DOHH2 (cell line): ENCODE results near the gene DNAJA3.

Experiments
- EZH2phosphoT487 ChIP-seq: fragments of 200-600 bp; sonication (generic); IDR thresholded peaks from 2 replicates; pipeline ENCODE4 v1.6.1; 2017; ENCODE audit warnings: borderline replicate concordance, mild to moderate bottlenecking, antibody characterized with exemption, low read length, moderate library complexity, mixed read lengths
- TF ChIP-seq, protein P1 (sequence below): fragments of 200-600 bp; sonication (generic); IDR thresholded peaks from one replicate; pipeline ENCODE4 v1.5.1; 2014; ENCODE audit warnings: antibody characterized with exemption, mild to moderate bottlenecking, low read depth, low read length; ENCODE audit not compliant: poor library complexity, severe bottlenecking

DNA sequence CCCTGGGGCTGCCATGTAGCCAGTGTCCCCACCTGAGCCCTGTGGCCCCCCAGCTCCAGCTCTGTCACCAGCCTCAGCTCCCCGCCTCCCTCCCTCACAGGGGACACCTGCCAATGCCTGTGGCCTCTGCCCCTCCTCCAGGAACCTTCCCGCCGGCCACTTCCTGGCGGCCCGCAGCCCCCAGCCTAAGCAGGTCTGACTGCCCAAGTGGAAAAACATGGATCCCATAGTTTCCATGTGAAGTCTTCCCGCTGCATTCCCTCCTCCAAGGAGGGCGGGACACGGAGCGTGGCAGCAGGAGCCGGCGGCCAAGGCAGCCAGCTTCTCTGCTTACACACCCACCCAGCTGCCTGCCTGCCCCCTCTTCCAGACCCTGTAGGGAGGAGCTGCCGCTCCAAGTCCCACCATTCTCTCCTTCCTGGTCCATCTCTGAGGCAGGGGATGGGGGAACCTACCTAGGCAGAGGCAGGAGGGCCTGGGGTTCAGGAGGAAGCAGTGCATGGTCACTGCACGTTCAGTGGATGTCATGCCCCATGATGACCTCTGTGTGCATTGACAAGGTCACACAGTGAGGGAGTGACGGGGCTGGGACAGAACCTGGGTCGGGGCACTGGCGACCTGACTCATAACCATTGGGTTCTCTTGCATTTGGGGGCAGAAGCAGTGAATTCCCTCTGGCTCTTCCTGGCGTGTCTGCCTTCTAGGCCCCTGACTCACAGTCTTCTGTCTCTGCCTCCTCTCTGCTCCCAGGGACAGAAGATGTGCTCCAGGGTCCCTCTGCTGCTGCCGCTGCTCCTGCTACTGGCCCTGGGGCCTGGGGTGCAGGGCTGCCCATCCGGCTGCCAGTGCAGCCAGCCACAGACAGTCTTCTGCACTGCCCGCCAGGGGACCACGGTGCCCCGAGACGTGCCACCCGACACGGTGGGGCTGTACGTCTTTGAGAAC is 45.3 kb upstream of the DNAJA3 start:
- TF ChIP-seq, protein P1, sequence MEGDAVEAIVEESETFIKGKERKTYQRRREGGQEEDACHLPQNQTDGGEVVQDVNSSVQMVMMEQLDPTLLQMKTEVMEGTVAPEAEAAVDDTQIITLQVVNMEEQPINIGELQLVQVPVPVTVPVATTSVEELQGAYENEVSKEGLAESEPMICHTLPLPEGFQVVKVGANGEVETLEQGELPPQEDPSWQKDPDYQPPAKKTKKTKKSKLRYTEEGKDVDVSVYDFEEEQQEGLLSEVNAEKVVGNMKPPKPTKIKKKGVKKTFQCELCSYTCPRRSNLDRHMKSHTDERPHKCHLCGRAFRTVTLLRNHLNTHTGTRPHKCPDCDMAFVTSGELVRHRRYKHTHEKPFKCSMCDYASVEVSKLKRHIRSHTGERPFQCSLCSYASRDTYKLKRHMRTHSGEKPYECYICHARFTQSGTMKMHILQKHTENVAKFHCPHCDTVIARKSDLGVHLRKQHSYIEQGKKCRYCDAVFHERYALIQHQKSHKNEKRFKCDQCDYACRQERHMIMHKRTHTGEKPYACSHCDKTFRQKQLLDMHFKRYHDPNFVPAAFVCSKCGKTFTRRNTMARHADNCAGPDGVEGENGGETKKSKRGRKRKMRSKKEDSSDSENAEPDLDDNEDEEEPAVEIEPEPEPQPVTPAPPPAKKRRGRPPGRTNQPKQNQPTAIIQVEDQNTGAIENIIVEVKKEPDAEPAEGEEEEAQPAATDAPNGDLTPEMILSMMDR, result no peak
- no peak for TF ChIP-seq EZH2phosphoT487
